DMS79 (cell line): ENCODE measurements around the gene BACH1.

Source experiments
- DNase-seq: peaks from one replicate; lab custom pipeline; 2025; lab: John Stamatoyannopoulos, UW

Gene BACH1

GRCh38 chr21:29315131-29315749, 16.5 kb downstream of the BACH1 start:
- DNase-seq, result no peak

- DNase-seq, result no peak
Measured at GRCh38 chr21:29316029-29316742, 17.5 kb downstream of the BACH1 start.

- no peak for DNase-seq
Measured at GRCh38 chr21:29316806-29317205, 18.1 kb downstream of the BACH1 start.

GRCh38 chr21:29318354-29318753, 19.6 kb downstream of the BACH1 start:
- peak; percentile 74 for DNase-seq

- no peak for DNase-seq
Measured at GRCh38 chr21:29320031-29320430, 21.3 kb downstream of the BACH1 start.

- no peak for DNase-seq
Measured at GRCh38 chr21:29321217-29321616, 22.5 kb downstream of the BACH1 start.

- no peak for DNase-seq
Measured at GRCh38 chr21:29321932-29322928, 23.5 kb downstream of the BACH1 start.

- no peak for DNase-seq
Measured at GRCh38 chr21:29323189-29323588, 24.5 kb downstream of the BACH1 start.

- DNase-seq, result no peak
Measured at GRCh38 chr21:29326914-29327554, 28.3 kb downstream of the BACH1 start.

- DNase-seq, result no peak
Measured at GRCh38 chr21:29329406-29329805, 30.7 kb downstream of the BACH1 start.

GRCh38 chr21:29330797-29331196, 32.1 kb downstream of the BACH1 start:
- no peak for DNase-seq

GRCh38 chr21:29332461-29333362, 34.0 kb downstream of the BACH1 start:
- DNase-seq, result no peak

GRCh38 chr21:29333406-29333805, 34.7 kb downstream of the BACH1 start:
- no peak for DNase-seq

GRCh38 chr21:29334717-29335428, 36.2 kb downstream of the BACH1 start:
- DNase-seq, result no peak

- DNase-seq, result no peak
Measured at GRCh38 chr21:29335720-29336119, 37.0 kb downstream of the BACH1 start.

GRCh38 chr21:29338256-29338655, 39.5 kb downstream of the BACH1 start:
- no peak for DNase-seq

GRCh38 chr21:29340228-29340627, 41.5 kb downstream of the BACH1 start:
- DNase-seq, result no peak

- no peak for DNase-seq
Measured at GRCh38 chr21:29342363-29342957, 43.7 kb downstream of the BACH1 start.

GRCh38 chr21:29343519-29343918, 44.8 kb downstream of the BACH1 start:
- DNase-seq, result no peak

GRCh38 chr21:29346281-29346680, 47.6 kb downstream of the BACH1 start:
- no peak for DNase-seq
